Activated CD4-positive, alpha-beta T cell treated with anti-CD3 and anti-CD28 coated beads, Interleukin-10, Interleukin-2, amounts not matched to agents 100 ng/mL and 50 ng/mL, durations not matched to agents 16 hours and 8 hours (primary cell): ENCODE measurements around the gene LONP2.

ENCODE experiments used
- DNase-seq: peaks from one replicate; pipeline ENCODE4 v3.0.0-alpha.2; 2020

The LONP2 gene, protein sequence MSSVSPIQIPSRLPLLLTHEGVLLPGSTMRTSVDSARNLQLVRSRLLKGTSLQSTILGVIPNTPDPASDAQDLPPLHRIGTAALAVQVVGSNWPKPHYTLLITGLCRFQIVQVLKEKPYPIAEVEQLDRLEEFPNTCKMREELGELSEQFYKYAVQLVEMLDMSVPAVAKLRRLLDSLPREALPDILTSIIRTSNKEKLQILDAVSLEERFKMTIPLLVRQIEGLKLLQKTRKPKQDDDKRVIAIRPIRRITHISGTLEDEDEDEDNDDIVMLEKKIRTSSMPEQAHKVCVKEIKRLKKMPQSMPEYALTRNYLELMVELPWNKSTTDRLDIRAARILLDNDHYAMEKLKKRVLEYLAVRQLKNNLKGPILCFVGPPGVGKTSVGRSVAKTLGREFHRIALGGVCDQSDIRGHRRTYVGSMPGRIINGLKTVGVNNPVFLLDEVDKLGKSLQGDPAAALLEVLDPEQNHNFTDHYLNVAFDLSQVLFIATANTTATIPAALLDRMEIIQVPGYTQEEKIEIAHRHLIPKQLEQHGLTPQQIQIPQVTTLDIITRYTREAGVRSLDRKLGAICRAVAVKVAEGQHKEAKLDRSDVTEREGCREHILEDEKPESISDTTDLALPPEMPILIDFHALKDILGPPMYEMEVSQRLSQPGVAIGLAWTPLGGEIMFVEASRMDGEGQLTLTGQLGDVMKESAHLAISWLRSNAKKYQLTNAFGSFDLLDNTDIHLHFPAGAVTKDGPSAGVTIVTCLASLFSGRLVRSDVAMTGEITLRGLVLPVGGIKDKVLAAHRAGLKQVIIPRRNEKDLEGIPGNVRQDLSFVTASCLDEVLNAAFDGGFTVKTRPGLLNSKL

GRCh38 chr16:48244080-48244862 lies at the start of gene LONP2:
Gene LONP2 (plus strand): TSS chr16:48244300. CDS start chr16:48244389, 89 bp downstream.
- DNase-seq, result peak; percentile 95

- no peak for DNase-seq
Observed at GRCh38 chr16:48194828-48195556, 49.1 kb upstream of the LONP2 start.

DNA sequence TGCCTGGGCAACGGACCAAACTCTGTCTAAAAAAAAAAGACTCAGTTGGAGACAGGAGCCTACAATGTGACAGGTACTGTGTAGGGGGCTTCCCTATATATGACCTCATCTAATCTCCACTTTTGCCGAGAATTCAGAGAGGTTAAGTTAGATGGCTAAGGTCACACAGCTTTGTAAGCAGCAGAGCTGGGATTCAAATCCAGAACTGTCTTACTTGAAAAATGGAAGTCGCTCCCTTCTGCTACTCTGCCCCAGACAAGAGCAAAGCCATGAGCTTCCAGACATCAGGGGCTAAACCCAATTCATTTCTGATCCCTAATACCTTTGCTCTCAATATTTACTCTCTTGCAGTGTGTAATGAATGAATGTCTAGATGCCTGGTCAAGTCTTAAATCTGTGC lies 46.8 kb upstream of the LONP2 start:
- DNase-seq, result no peak

- DNase-seq, result no peak
Observed at GRCh38 chr16:48201515-48202201, 42.4 kb upstream of the LONP2 start.

DNA sequence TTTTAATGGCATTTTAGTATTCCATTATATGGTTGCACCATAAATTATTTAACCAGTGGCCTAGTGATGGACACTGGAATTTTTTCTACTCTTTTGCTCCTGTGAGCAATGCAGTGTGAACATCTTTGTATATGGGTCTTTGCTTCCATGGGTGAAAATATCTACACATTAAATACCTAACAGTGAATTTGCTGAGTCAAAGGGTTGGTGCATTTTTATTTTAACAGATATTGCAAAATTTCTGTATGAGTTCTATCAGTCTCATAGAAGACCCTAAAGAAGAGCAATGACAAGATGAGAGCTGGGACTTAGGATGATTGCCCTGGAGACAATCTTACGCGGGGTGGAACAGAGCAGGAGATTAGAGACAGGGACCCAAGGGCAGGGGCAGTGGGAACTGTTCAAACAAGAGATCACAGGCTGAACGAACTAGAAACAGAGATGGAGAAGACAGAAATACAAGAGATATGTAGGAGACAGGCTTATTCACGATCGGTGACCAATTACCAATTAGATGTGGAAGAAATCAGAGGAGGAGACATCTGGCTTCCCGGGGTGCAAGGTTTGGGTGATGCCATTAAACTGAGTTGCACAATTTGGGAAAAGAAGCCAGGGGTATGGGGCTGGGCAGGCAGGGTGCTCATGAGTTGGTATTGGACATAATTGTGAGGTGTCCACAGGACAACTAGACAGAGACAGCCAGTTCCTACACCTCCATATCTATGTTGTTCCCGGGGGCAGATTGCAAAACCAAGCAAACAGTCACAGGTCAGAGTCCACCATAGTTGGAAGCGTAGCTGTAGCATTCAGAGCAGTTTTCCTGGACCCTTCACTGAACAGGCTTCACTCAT lies 39.9 kb upstream of the LONP2 start:
- no peak for DNase-seq

DNA sequence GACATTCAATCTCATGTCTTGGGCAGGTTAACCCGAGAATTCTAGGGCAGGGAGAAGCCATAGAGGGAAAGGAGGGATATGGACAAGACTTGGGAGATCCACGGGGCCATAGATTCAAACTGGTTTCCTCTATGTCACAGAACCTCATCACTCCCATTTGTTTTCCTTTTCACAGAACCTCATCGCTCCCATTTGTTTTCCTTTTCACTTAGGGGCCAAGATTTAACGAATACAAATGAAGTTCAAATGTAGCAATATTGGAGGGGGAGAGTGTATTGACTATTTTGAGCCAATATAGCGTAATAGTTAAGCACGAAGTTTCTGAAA lies 39.3 kb upstream of the LONP2 start:
- no peak for DNase-seq

DNA sequence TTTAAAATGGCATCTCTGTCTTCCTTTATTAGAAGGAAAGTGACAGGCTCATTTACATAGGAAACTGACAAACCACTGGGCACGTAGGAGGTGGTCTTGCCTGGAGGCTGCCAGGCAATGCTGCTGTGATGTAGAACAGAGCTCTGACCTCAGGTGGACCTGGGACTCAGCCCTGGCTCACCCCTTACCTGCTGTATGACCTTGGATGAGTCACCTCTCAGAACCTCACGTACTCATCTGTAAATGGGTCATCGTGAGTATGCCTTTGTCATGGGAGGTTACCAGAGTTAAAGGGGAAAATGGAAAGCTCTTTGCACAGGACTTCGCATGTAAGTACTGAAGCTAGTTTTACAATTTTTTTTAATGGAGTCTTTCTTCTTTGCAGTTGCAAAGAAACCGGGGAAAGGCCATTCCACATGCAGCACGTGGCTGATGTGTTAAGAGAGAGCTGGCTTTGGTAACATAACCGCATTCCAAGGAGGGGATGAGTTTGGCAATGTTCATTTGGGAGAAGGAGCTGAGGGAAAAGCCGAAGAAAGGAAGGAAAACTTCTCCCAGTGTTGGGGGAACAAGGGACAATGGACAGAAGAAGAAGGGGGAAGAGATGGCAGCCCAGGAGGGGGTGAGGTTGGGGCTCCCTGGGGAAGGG lies 37.4 kb upstream of the LONP2 start:
- no peak for DNase-seq

DNA sequence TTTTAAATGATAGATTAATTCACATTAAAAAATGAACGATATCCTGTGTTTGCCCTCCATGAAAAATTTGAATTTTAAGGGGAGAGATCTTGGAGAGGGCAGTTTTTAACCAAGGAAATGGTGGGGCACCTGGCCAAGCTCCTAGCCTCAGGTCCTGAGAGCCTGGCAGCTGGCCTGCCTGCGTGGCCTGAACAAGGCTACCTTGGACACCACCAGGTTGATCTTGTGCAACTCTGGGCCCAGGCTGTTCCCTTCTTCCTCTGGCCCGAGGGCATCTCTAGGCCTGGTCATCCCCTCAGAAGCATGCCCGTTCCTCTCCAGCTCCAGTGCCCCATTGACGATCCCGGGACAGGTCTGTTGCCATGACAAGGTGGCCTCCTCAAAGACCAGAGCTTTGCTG lies 33.4 kb upstream of the LONP2 start:
- DNase-seq, result no peak

DNA sequence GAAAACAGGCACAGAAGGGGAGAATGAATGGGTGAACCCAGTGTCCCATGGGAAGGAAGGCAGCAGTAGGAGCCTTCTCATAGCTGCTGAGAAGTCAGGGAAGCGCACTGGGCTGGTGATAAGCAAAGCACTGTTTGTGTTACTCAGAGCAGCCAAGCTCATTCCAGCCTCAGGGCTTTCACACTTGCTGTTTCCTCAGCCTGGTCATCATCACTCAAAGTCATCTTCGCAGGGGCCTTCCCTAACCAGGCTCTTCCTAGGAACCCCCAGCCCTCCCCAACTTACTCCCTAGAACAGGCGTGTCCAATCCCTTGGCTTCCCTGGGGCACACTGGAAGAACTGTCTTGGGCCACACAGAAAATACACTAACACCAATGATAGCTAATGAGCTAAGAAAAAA lies 32.1 kb upstream of the LONP2 start:
- DNase-seq, result no peak

GRCh38 chr16:48215738-48216137 lies 28.4 kb upstream of the LONP2 start:
- DNase-seq, result no peak

GRCh38 chr16:48217708-48218107 lies 26.4 kb upstream of the LONP2 start:
- no peak for DNase-seq

GRCh38 chr16:48218473-48218872 lies 25.6 kb upstream of the LONP2 start:
- DNase-seq, result no peak

- DNase-seq, result no peak
Observed at GRCh38 chr16:48220891-48221290, 23.2 kb upstream of the LONP2 start.

GRCh38 chr16:48223490-48223889 lies 20.6 kb upstream of the LONP2 start:
- no peak for DNase-seq

- DNase-seq, result no peak
Observed at GRCh38 chr16:48225456-48225855, 18.6 kb upstream of the LONP2 start.

GRCh38 chr16:48231727-48232492 lies 12.2 kb upstream of the LONP2 start:
- peak; percentile 65 for DNase-seq

DNA sequence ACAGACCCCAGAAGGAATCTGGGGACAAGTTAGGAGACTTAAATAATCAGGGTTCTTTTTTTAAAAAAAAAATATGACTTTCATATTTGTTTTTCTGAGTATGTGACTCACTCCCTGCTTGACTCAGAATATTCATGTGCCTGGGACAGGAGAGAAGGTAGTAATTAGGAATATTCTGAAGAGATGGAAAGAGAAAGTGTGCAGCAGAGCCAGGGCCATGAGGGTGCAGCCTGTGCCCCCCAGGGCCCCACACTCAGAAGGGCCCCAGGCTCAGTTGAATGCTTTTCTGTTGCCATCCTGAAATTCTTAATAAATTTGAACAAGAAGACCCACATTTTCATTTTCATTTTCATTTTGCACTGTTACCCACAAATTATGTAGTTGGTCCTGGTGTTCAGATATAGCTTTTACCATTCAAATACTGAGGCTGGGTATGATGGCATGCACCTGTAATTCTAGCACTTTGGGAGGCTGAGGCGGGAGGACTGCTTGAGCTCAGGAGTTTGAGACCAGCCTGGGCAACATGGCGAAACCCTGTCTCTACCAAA lies 11.5 kb upstream of the LONP2 start:
- DNase-seq, result peak; percentile 31

DNA sequence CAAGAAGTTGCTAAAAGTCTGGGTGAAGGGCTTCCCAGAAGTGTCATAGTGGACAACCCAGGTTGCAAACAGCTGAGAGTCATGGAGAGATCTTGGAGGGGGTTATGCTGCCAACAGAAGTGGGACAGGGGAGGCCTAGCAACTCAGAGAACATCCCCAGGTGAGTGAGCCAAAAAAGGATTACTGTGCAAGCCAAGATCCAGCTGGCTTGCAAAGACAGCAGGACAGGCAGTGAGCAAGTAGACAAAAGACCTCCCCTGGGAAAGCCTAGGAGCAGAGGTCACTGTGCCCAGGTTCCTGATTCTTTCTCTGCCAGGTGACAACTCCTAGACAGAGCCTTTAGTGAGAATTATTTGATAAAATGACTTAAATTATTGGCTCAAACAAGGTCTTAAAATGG lies 9.5 kb upstream of the LONP2 start:
- no peak for DNase-seq

GRCh38 chr16:48235058-48235555 lies 9.0 kb upstream of the LONP2 start:
- DNase-seq, result no peak
